ENCODE results near the gene CGNL1. TPM values are rescaled to one million over a fixed set of nuclear protein-coding genes. Genes with fewer than 3 reads are reported as not detected.

Gene CGNL1
- total RNA-seq, 1 donor from 2014 or later, result 3.0 TPM

DNA sequence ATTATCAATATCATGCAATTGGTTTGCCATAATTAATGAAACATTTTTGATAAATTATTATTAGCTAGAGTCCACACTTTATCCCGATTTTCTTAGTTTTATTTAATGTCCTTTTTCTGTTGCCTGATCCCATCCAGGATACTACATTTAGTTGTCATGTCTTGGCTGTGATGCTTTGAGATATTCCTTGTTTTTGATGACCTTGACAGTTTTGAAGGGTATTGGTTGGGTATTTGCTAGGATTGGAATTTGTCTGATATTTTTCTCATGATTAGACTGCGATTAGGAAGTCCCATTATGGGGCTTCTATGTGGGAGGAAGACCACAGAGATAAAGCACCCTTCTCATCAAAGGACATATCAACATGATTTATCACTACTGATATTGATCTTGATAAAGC lies 43.0 kb downstream of the CGNL1 start:
- Histone ChIP-seq H3K9ac (no peak overlapping the region), H3K27me3 (no peaks in the 10 kb centered on the region), H3K79me2 (ENCODE audit: low read depth) (no peaks in the 10 kb centered on the region), H2AFZ (replicated peaks) (no peak overlapping the region), H3K4me3 (no peak overlapping the region), H3K9me3 (ENCODE audit: low read depth) (no peaks in the 10 kb centered on the region), H3K4me1 (no peaks in the 10 kb centered on the region), H3K36me3 (no peaks in the 10 kb centered on the region), H4K20me1 (ENCODE audit: low read depth) (no peaks in the 10 kb centered on the region), H3F3A (ENCODE audit: low read depth) (no peaks in the 10 kb centered on the region), H3K4me2 (no peak overlapping the region), H3K27ac (no peak overlapping the region)
- H3K27me3 Mint-ChIP-seq (ENCODE audit: insufficient read depth, low read depth), result peaks cover 3% of the 10 kb centered on the region
- H3K27ac Mint-ChIP-seq, result no peak overlapping the region
- H3K9me3 Mint-ChIP-seq, result no peaks in the 10 kb centered on the region
- peaks cover 12% of the 10 kb centered on the region for H3K4me1 Mint-ChIP-seq
- TF ChIP-seq EZH2 (IDR thresholded peaks at IDR 0.05), result no peak
- no peak for TF ChIP-seq EZH2phosphoT487 (IDR thresholded peaks at IDR 0.05)
- TF ChIP-seq, protein P1, sequence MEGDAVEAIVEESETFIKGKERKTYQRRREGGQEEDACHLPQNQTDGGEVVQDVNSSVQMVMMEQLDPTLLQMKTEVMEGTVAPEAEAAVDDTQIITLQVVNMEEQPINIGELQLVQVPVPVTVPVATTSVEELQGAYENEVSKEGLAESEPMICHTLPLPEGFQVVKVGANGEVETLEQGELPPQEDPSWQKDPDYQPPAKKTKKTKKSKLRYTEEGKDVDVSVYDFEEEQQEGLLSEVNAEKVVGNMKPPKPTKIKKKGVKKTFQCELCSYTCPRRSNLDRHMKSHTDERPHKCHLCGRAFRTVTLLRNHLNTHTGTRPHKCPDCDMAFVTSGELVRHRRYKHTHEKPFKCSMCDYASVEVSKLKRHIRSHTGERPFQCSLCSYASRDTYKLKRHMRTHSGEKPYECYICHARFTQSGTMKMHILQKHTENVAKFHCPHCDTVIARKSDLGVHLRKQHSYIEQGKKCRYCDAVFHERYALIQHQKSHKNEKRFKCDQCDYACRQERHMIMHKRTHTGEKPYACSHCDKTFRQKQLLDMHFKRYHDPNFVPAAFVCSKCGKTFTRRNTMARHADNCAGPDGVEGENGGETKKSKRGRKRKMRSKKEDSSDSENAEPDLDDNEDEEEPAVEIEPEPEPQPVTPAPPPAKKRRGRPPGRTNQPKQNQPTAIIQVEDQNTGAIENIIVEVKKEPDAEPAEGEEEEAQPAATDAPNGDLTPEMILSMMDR (IDR thresholded peaks at IDR 0.05), result no peak
- no peak overlapping the region for H3K4me3 Mint-ChIP-seq
- H3K36me3 Mint-ChIP-seq, result no peaks in the 10 kb centered on the region
- no peak for DNase-seq (ENCODE audit: low spot score)

DNA sequence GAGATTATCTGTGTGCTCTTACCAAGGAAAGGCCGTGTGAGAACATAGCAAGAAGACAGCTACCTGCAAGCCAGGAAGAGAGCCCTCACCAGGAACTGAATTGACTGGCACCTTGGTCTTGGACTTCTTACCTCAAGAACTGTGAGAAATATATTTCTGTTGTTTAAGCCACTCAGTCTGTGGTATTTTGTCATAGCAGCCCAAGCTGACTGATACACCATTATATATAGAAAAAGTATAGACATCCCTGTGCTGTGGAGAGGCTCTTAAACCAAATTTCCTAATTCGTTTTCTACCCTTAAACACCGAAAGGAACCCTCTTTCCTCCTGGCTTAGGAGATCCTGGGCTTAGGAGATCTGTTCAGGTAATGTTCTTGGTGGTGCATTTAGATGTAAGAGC lies 44.8 kb downstream of the CGNL1 start:
- H3K79me2 ChIP-seq (ENCODE audit: low read depth), result no peaks in the 10 kb centered on the region
- H3K4me3 ChIP-seq, result no peak overlapping the region
- Mint-ChIP-seq H3K27me3 (ENCODE audit: insufficient read depth, low read depth) (peaks cover 1% of the 10 kb centered on the region), H3K4me1 (peaks cover 12% of the 10 kb centered on the region), H3K4me3 (no peak overlapping the region), H3K27ac (no peak overlapping the region), H3K36me3 (no peaks in the 10 kb centered on the region), H3K9me3 (no peaks in the 10 kb centered on the region)
- H3K36me3 ChIP-seq, result no peaks in the 10 kb centered on the region
- H3K27ac ChIP-seq, result no peak overlapping the region
- no peak overlapping the region for H3K4me2 ChIP-seq
- TF ChIP-seq, protein P1 (IDR thresholded peaks at IDR 0.05), result no peak
- TF ChIP-seq EZH2 (IDR thresholded peaks at IDR 0.05) (no peak), EZH2phosphoT487 (IDR thresholded peaks at IDR 0.05) (no peak)
- H4K20me1 ChIP-seq (ENCODE audit: low read depth), result no peaks in the 10 kb centered on the region
- no peaks in the 10 kb centered on the region for H3F3A ChIP-seq (ENCODE audit: low read depth)
- no peaks in the 10 kb centered on the region for H3K9me3 ChIP-seq (ENCODE audit: low read depth)
- no peaks in the 10 kb centered on the region for H3K4me1 ChIP-seq
- no peaks in the 10 kb centered on the region for H3K27me3 ChIP-seq
- no peak overlapping the region for H3K9ac ChIP-seq
- H2AFZ ChIP-seq (replicated peaks), result no peak overlapping the region
- no peak for DNase-seq (ENCODE audit: low spot score)

DNA sequence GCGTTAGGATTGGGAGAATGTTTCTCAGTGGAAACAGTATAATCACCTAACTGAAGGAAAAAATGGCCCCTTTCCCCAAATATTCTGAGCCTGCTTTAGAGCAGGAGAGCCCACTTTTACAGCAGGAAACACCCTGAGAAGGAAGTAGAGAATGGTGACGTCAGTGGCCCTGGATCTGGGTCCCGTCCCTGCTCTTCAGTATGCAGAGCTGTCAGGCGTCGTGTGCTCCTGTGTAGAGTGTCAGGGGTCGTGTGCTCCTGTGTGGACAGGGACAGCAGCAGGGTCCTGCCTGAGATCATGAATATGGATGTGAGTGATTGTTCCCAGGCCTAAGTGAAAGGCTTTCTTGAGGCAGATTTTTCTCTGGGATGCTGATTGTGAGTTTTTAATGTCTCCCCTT lies 45.2 kb downstream of the CGNL1 start:
- Mint-ChIP-seq H3K4me3 (no peak overlapping the region), H3K9me3 (no peaks in the 10 kb centered on the region), H3K36me3 (no peaks in the 10 kb centered on the region), H3K4me1 (peaks cover 12% of the 10 kb centered on the region), H3K27me3 (ENCODE audit: insufficient read depth, low read depth) (no peaks in the 10 kb centered on the region), H3K27ac (peak overlapping the region; percentile 38)
- H3K27ac ChIP-seq, result no peak overlapping the region
- H3K4me1 ChIP-seq, result no peaks in the 10 kb centered on the region
- H3F3A ChIP-seq (ENCODE audit: low read depth), result no peaks in the 10 kb centered on the region
- TF ChIP-seq, protein P1 (IDR thresholded peaks at IDR 0.05), result no peak
- TF ChIP-seq EZH2phosphoT487 (IDR thresholded peaks at IDR 0.05) (no peak), EZH2 (IDR thresholded peaks at IDR 0.05) (no peak)
- H2AFZ ChIP-seq (replicated peaks), result no peak overlapping the region
- H3K36me3 ChIP-seq, result no peaks in the 10 kb centered on the region
- H3K9ac ChIP-seq, result no peak overlapping the region
- H3K27me3 ChIP-seq, result no peaks in the 10 kb centered on the region
- H3K4me2 ChIP-seq, result no peak overlapping the region
- no peaks in the 10 kb centered on the region for H4K20me1 ChIP-seq (ENCODE audit: low read depth)
- no peak for DNase-seq (ENCODE audit: low spot score)
- H3K9me3 ChIP-seq (ENCODE audit: low read depth), result no peaks in the 10 kb centered on the region
- no peak overlapping the region for H3K4me3 ChIP-seq
- no peaks in the 10 kb centered on the region for H3K79me2 ChIP-seq (ENCODE audit: low read depth)
